Activated CD4-positive, CD25-positive, alpha-beta regulatory T cell treated with anti-CD3 and anti-CD28 coated beads, Interleukin-2, amount 50 U/mL, for 16 hours (primary cell): ENCODE measurements around the gene VPS4B.
"Not testable (repeated sequence)": the region's sequence is repeated elsewhere in the genome, so short reads cannot be mapped to it uniquely, and the experiment has no call there.

Source experiments
- DNase-seq: peaks from one replicate; pipeline ENCODE4 v3.0.0-alpha.2; 2020; ENCODE audit warnings: low read depth, low spot score

Gene VPS4B

GRCh38 chr18:63368611-63369010 is 53.7 kb downstream of the VPS4B start:
- DNase-seq: no peak

DNA sequence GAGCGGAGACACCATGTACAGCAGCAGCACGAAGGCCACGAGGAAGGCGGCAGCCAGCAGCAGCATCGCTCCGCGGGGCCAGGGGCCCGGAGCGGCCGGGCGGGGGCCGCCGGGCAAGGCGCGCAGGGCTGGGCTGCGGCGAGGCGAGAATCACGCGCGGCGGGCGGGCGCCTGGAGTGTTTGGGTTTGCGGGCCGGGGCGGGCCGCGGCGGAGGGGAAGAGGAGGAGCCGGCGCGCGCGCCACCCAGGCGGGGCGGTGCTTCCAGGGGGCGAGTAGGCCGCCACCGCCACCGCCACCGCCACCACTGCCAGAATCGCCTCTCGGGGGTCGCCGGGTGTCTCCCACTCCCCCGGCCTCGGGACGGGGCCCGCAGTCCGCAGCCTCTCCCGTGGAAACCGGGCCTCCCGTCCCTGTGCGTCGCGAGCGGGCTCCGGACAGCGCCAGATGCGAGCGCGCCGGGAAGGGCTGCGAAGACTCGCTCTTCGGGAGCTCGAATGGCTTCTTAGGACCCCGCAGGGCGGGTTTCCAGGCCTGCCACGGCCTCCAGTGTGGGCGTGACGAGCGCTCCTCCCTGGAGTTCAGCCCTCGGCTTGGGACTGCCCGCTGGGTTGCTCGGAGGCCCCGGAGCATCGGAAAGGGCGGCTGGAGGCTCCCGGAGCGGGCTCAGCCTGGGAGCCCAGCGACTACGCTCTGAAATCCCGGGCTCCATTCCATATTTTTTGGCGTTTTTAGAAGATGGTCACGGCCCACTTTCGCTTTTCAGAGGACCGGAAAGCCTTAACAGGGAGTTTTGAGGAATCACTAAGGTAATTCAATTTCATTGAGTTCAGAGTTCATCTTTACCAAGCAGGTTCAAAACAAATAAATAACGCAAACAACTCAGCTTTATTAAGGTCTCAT is 55.0 kb downstream of the VPS4B start, which contains the start of gene KDSR:
Gene KDSR, minus strand, starts transcription at position 154 of the 901 bp plus-strand sequence. Its CDS starts 88 bp downstream, at position 66.
- peak; percentile 67 for DNase-seq

DNA sequence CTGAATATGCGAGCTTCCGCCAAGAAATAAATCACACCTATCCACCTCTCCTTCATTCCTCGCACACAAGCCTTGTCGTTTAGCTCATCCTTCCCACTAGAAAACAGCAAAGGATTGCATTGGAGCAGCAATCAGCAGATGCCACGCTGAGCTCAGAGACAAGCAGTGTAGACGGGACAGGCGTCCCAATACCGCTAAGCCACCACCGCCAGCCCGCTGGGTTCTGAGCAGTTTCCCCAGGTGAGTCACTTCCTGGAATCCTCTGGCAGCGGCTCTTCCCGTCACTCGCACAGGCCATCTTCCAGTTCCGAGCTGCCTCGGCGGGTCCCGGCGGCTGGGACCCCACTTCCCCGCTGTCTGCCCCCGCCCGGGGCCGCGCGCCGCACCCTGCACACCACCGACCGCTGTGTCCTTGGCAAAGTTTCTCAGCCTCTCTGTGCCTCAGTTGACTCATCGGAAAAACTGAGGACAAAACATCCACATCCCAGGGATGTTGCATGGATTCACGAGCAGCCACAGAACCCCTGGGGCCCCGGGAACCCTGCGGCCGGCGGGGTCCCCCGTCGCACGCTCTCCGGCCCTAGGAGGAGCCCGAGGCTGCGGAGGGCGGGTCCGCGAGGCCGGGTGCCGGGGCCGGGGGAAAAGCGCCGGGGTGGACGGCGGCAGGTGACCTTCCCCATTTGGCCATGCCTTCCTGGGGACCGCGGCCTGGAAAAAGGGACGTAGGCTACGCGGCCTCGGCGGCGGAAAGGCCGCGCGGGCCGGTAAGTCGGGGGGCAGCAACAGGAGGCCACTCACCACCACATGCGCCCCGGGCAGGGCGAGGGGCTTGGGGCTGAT is 55.8 kb downstream of the VPS4B start:
- peak; percentile 28 for DNase-seq

GRCh38 chr18:63365876-63366212 is 56.4 kb downstream of the VPS4B start:
- DNase-seq: no peak

- DNase-seq: no peak
Measured at GRCh38 chr18:63363951-63364350, 58.3 kb downstream of the VPS4B start.

- DNase-seq: not testable (repeated sequence)
Measured at GRCh38 chr18:63363420-63363819, 58.9 kb downstream of the VPS4B start.

DNA sequence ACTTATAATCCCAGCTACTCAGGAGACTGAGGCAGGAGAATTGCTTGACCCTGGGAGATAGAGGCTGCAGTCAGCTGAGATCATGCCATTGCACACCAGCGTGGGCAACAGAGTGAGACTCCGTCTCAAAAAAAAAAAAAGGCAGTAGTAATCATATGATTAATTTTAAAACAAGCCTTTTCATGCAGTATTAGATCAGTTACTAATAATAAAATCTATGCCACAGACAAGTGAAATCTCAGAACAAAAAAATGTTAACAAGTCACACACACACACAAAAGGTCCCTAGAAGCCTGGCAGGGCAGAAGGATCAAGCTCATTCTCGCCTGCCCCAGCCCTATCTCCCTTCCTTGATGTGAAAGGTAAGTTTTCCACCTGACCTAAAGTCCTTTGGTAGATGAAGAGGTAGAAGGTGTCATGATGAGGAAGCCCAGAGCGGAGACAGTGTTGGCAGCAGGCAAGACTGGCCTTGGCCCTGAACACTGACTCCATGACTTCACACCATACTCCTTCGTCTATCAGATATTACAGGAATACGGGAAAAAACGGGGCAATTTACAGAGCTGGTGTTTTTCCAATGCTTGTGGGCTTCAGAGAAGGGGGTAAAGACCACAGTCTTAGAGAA is 65.9 kb downstream of the VPS4B start:
- no peak for DNase-seq

DNA sequence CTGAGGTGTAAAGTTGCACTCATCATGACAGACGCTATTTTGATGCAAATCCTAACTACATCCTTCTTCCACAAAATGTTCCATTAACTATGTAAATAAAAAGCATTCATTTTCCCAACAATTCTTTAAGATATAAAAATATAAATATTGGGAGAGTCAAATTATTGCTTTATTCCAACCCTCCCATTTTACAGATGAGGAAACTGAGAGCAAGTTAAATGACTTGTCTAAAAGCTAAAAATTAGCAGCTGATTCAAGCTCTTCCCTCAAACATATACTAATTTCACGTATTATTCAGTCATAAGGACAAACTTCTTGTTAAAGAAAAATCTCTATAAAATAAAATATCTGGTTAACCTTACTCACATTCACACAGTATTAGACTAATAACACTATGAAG is 72.0 kb downstream of the VPS4B start:
- DNase-seq: no peak

DNA sequence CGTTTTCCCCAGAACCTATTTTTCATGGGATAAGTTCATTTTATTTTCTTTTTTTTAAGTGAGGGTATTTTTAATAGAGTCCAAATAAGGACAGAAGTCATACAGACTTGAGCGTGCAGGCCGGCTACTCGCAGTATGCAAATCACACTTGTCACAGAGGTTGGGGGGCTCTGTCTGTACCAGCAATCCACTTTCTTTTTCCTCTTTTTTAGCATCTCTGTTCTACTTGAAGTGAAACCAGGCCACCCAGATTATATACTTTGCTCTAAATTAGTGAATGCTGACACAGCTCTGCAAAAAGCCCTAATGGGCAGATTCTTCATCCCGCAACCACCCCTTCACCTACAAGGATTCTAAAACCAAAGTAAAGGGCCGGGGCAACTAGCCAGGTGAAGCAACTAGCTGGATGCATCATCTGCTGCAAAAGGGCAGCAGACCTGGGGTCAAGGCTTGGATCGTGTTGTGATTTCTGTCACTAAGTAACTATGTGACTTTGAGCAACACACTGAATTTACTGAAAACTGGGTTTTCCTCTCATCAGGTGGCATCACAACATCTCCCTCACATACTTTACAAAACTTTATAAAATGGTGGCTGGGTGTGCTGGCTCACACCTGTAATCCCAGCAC is 73.7 kb downstream of the VPS4B start:
- DNase-seq: no peak

- no peak for DNase-seq
Measured at GRCh38 chr18:63346480-63347183, 75.6 kb downstream of the VPS4B start.

DNA sequence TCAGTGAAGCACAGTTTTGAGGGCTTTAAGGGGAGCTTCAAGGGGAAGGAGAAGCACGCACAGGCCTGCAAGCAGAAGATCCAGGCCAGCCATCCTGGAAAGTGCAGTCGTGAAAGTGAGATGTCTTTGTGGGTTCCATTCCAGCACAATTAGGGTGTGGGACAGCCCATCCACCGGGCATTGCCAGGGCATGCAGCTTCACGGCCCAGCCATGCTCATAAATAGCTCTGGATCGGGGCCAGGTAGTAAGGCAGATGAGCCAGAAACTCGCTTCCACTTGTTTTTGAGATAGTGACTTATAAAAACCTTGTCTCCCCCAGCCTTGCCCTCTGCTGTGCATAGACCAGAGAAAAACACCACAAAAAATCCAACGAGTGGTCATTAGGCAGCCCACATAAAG is 76.2 kb downstream of the VPS4B start:
- no peak for DNase-seq

DNA sequence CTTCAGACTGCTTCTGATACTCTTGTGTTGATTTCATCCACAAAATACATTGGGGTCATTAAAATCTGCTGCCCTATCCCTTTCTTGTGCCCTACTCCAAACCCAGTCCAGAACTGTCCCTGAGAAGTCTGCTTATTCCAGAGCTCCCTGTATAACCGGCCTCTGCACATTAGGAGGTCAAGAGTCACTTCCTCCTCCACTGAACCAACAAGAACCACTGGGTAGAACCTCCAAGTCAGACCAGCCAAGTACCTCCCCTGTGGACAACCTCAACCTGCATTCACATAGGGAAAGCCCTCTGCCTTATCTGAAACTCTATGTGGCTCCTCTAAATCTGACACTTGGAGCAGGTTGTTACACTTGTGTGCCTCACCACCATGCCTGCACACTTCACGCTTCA is 77.4 kb downstream of the VPS4B start:
- DNase-seq: no peak

DNA sequence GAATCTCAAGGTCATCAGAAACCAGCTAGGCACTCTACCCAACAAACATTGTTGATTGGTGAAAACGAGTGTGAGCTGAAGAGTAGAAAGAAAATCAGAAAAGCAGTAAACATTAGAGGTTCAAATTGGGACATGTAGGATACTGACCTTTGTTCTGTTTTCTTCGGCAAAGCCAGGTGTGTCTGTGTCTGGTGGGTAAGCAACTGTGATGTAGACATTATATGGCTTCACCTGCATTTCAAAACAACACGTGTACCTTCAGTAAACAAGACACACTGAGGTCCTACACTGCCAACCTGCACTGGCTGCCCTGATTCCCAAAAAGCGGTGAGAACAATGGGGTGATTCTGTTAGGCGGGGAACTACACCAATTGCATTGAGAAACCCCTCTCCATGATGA is 78.0 kb downstream of the VPS4B start:
- no peak for DNase-seq

DNA sequence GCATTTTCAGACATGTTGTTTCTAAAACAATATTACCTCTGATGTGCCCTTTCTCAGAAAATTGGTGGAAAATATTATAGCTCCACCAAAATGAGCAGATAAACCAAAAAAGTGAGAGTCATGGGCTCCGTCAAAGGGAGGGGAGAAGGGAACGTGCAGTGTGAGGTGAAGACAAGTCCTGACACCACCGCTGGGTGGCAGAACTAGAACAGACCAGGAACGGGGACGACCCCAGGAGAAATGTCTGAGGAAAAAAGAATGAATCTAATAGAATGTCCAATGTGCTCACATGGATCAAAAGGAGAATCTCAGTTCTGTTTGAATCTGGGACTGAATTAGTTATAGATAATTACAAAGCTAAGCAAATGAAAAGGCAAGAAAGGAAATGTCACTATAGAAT is 80.1 kb downstream of the VPS4B start:
- DNase-seq: no peak

DNA sequence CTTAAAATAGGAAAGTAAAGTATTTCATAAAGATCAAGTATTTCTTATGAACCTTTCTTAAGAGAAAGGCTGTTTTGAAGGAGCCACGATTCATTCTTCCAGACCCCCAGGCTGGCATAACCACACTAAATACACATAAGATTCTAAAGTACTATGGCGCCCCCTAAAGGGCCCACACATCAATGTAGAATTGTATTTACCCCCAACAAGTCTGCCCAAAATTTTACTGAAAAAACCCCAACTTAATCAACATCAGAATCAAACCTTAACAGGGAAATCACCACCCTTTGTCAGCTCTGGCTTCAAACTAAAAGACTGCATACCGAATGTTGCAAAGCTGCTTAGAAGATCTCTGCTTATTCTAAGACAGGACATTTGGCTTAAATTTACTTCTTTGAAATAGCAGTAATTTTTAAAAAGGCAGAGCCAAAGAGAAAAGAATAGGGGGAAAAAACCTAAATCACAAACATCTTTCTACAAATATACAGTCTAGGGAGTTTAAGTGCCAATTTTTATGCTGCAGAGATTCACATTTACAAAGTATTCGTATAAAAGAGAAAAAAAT is 82.3 kb downstream of the VPS4B start:
- no peak for DNase-seq
